K562 treated with DMSO at 1 percent for 12 hours (cell line): Measurements from ENCODE around the gene DEFB113. TPM values are rescaled to one million over a fixed set of nuclear protein-coding genes. Genes with fewer than 3 reads are reported as not detected.

Source experiments
- total RNA-seq: library from RNA; unstranded; fragments of 300-600 nt; gene quantifications from 2 replicates; pipeline ENCODE4 v1.2.3, GENCODE V29; 2022; ENCODE audit not compliant: insufficient read depth

DEFB113 gene, protein sequence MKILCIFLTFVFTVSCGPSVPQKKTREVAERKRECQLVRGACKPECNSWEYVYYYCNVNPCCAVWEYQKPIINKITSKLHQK
- total RNA-seq, result not detected in 2 replicates

GRCh38 chr6:49969605-49970004 is at the start of gene DEFB113:
Gene DEFB113 (minus strand): TSS chr6:49969625. CDS start chr6:49969625, 0 bp downstream.

GRCh38 chr6:49964064-49964463 is 5.4 kb downstream of the DEFB113 start, which contains the start of gene DEFB114:
Gene DEFB114 (minus strand): TSS chr6:49964164. CDS start chr6:49964105, 59 bp downstream.

Other genes starting within 250 kb of the DEFB113 start
- gene CRISP3, start 225.2 kb downstream of the DEFB113 start, total RNA-seq, result 0.39 and 1.2 TPM in 2 replicates
- gene PGK2, start 182.3 kb downstream of the DEFB113 start, total RNA-seq, result not detected in 2 replicates
- gene CRISP1, start 103.1 kb downstream of the DEFB113 start, total RNA-seq, result not detected in 2 replicates
- not detected in 2 replicates for gene DEFB114, start 5.5 kb downstream of the DEFB113 start, total RNA-seq
- not detected in 2 replicates for gene DEFB110, start 52.4 kb upstream of the DEFB113 start, total RNA-seq
- gene DEFB112, start 80.3 kb upstream of the DEFB113 start, total RNA-seq, result not detected in 2 replicates